Esophagus squamous epithelium (tissue), 5 donors: ENCODE results near the gene MYO3B. TPM values are rescaled to one million over a fixed set of nuclear protein-coding genes. Genes with fewer than 3 reads are reported as not detected.

Experiments
- DNase-seq: peaks from one replicate; lab custom pipeline; 2025; lab: John Stamatoyannopoulos, UW
- H3K27ac ChIP-seq, 4 donors: fragments of 200-600 bp; sonication (generic); one replicate each; pipeline ENCODE4 v1.5.1; 2016 to 2019; ENCODE audit warnings: mild to moderate bottlenecking in 1 of 4
- H3K27me3 ChIP-seq, 4 donors: fragments of 200-600 bp; sonication (generic); 1 replicate in 3 of 4; 2 replicates in 1 of 4; pipeline versions ENCODE4 v1.5.1 to v1.6.0; 2017 to 2021; ENCODE audit warnings: antibody characterized with exemption in 1 of 4
- H3K36me3 ChIP-seq, 3 donors: fragments of 200-600 bp; sonication (generic); one replicate each; pipeline ENCODE4 v1.5.1; 2016 to 2019
- H3K4me1 ChIP-seq, 3 donors: fragments of 200-600 bp; sonication (generic); one replicate each; pipeline ENCODE4 v1.5.1; 2017 to 2019
- H3K4me3 ChIP-seq, 4 donors: fragments of 200-600 bp; sonication (generic); 1 replicate in 3 of 4; 2 replicates in 1 of 4; pipeline ENCODE4 v1.5.1; 2016 to 2019; ENCODE audit warnings: mild to moderate bottlenecking in 2 of 4, moderate library complexity in 1 of 4
- H3K9me3 ChIP-seq, 3 donors: fragments of 200-600 bp; sonication (generic); one replicate each; pipeline ENCODE4 v1.5.1; 2016 to 2019
- CTCF ChIP-seq, 6 experiments: fragments of 450-650 bp in 4 of 6; fragments of 200-600 bp in 2 of 6; sonication (generic) in 2 of 6; IDR thresholded peaks; one replicate each; pipeline ENCODE4 v1.5.1; 2016 to 2019; ENCODE audit warnings: antibody characterized with exemption in 6 of 6, mild to moderate bottlenecking in 4 of 6, moderate library complexity in 4 of 6
- POLR2A ChIP-seq, 4 donors: fragments of 450-650 bp; IDR thresholded peaks; one replicate each; pipeline ENCODE4 v1.6.1; 2017; ENCODE audit warnings: antibody characterized with exemption in 4 of 4, mild to moderate bottlenecking in 4 of 4, moderate library complexity in 3 of 4
- WGBS, 2 donors: methylation state at CpG; one replicate each; pipeline ENCODE4 v1.1.5; 2018; 5-methylcytosine and 5-hydroxymethylcytosine counted together
- intact Hi-C: fragments of 100-400 bp; cut with DNase I; formaldehyde crosslinking; loops from one replicate; pipeline ENCODE4 v1.15.0; 2022
- small RNA-seq, 4 donors: library from RNA; depleted of rRNA; stranded (forward); fragments of <200 nt; gene quantifications; one replicate each; pipeline ENCODE3, GENCODE V24; 2016
- total RNA-seq, 4 donors: library from RNA; depleted of rRNA; stranded (reverse); fragments of >200 nt; gene quantifications; one replicate each; pipeline ENCODE4 v1.1.0, GENCODE V29; 2016
- donor health status: DM: yes; HTN: yes; CAD: no.

MYO3B gene
- total RNA-seq, 4 donors from 2014 or later, result 0.15 to 0.38 (median 0.18) TPM

DNA sequence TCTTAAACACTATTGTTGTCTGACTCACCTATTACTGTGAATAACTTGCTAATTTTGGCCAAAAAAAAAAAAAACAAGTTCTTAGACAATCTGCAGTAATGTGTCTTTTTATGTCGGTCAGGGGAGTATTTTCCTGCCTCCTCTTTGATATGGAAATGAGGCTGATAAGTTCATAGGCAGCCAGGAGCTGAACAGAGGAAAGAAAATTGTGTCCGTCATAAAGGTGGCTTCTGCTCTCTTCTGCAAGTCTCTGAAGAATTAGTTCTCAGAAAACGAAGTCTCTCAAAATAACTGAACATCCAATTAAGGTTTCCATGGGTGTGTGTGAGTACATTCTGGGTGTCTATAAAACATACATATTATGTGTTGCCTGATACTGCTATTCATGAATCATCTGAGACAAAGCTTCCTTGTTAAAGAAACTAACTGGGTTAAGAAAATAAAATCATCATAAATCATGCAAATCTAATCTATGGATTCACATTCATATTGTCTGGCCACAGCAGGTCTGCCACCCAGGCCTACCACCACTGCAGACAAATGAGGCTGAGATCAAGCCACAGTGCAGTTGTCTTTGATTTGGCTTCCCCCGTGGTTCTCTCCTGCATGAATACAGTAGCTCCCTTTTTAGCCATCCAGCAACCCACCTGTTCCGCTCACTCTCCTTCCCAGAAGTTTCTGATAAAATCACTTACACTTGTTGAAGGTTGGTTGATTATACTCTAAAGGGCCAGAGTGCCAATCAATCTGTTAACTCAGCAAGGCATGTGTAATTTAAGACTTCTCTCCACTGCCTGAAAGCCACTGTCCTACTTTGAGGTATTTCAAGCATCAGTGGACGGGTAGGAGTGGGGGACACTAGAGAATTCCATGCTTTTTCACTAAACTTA, 517.8 kb downstream of the MYO3B start:
- TF ChIP-seq CTCF (IDR thresholded peaks at IDR 0.05) (no peak), POLR2A (IDR thresholded peaks at IDR 0.05) (no peak)
- H3K4me1 ChIP-seq, result no peaks in the 10 kb centered on the region
- H3K4me3 ChIP-seq, result no peak overlapping the region
- 71% methylated on average over 6 of the region's 6 CpGs for WGBS, 2 donors
- no peak for DNase-seq
- H3K9me3 ChIP-seq, result no peaks in the 10 kb centered on the region
- intact Hi-C loops, result no loop called here
- no peaks in the 10 kb centered on the region for H3K36me3 ChIP-seq
- H3K27ac ChIP-seq, result no peak overlapping the region
- H3K27me3 ChIP-seq, result peaks cover 0 to 12% (median 0%) of the 10 kb centered on the region in 4 donors

GRCh38 chr2:170696948-170697347, 519.0 kb downstream of the MYO3B start:
- H3K9me3 ChIP-seq, result no peaks in the 10 kb centered on the region
- no peak overlapping the region for H3K27ac ChIP-seq
- H3K36me3 ChIP-seq, result no peaks in the 10 kb centered on the region
- WGBS, 2 donors, result 78 to 89% methylated on average over 3 of the region's 3 CpGs
- no peaks in the 10 kb centered on the region for H3K4me1 ChIP-seq
- DNase-seq, result no peak
- H3K4me3 ChIP-seq, result no peak overlapping the region
- intact Hi-C loops, result no loop called here
- H3K27me3 ChIP-seq, result peaks cover 0 to 8% (median 0%) of the 10 kb centered on the region in 4 donors
- TF ChIP-seq POLR2A (IDR thresholded peaks at IDR 0.05) (no peak), CTCF (IDR thresholded peaks at IDR 0.05) (no peak)

DNA sequence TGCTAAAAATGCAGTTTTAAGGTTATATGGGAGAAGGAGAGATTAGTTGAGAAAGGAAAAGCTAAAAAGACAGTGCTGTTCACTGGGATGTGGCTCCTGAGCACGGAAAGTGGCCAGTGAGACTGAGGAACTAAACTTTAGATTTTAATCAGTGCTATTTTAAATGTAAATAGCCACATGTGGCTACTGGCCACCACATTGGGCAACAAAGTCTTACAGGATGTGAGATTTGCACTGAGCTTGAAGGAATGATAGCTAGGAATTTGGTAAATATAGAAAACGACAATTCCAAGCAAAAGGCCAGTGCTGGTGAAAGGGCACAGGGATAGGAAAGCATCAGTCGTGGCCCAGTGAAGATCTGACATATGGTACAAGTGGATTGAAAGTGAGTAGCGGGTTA, 523.1 kb downstream of the MYO3B start:
- no peak for TF ChIP-seq POLR2A (IDR thresholded peaks at IDR 0.05)
- TF ChIP-seq CTCF (IDR thresholded peaks at IDR 0.05), result no peak
- Histone ChIP-seq H3K4me1 (no peaks in the 10 kb centered on the region), H3K27me3 (peaks cover 0 to 8% (median 0%) of the 10 kb centered on the region in 4 donors), H3K36me3 (no peaks in the 10 kb centered on the region), H3K27ac (no peak overlapping the region), H3K4me3 (no peak overlapping the region), H3K9me3 (no peaks in the 10 kb centered on the region)
- intact Hi-C loops, result no loop called here
- DNase-seq, result no peak
- 72 to 74% methylated on average over 4 of the region's 4 CpGs for WGBS, 2 donors

GRCh38 chr2:170703776-170704476, 526.0 kb downstream of the MYO3B start:
- Histone ChIP-seq H3K4me1 (no peaks in the 10 kb centered on the region), H3K9me3 (no peaks in the 10 kb centered on the region), H3K27ac (no peak overlapping the region), H3K4me3 (no peak overlapping the region), H3K27me3 (peaks cover 0 to 27% (median 0%) of the 10 kb centered on the region in 4 donors), H3K36me3 (no peaks in the 10 kb centered on the region)
- no peak for TF ChIP-seq POLR2A (IDR thresholded peaks at IDR 0.05)
- TF ChIP-seq CTCF (IDR thresholded peaks at IDR 0.05), result no peak
- WGBS, 2 donors, result 74 to 75% methylated on average over 4 of the region's 4 CpGs
- DNase-seq, result no peak
- intact Hi-C loops, result no loop called here

Small RNA genes within 50 kb of the gene (small RNA-seq; reads per million reads assigned to genes)
- gene RF02271, result 0 reads per million in 4 donors
